Panc1 (cell line): Measurements from ENCODE around the gene PRKCZ. TPM values are rescaled to one million over a fixed set of nuclear protein-coding genes. Genes with fewer than 3 reads are reported as not detected.

Experiments
- ATAC-seq: fragments of 200-7000 bp; cut with Tn5 transposase; 2 replicates; pipeline ENCODE4 v1.9.1; 2020; ENCODE audit warnings: mild to moderate bottlenecking, moderate library complexity
- BruUV-seq: library from RNA; stranded (reverse); fragments of 400-500 nt; replicated peaks from 2 replicates; lab custom pipeline; 2021; lab: Mats Ljungman, UMichigan
- CTCF ChIA-PET: fragments of 300-600 bp; sonication (Branson Sonifier 250); formaldehyde crosslinking; loops from one replicate; lab custom pipeline; 2022; ENCODE audit warnings: antibody characterized with exemption; lab: Charles Lee
- POLR2A ChIA-PET: fragments of 300-600 bp; sonication (Branson Sonifier 250); formaldehyde crosslinking; loops from one replicate; lab custom pipeline; 2022; ENCODE audit warnings: antibody characterized with exemption; lab: Charles Lee
- DNase-seq: peaks from one replicate; pipeline ENCODE4 v3.0.0-alpha.2; 2010; ENCODE audit warnings: low read depth, low spot score
- H3K27ac ChIP-seq: 2 replicates; pipeline ENCODE4 v1.5.1; 2011; ENCODE audit warnings: mild to moderate bottlenecking, low read length, inconsistent platforms
- H3K27me3 ChIP-seq: fragments of 200-500 bp; sonication (Bioruptor generic); 2 replicates; pipeline ENCODE4 v1.6.0; 2014; ENCODE audit warnings: low read length, inconsistent platforms; ENCODE audit not compliant: control insufficient read depth, insufficient read depth
- H3K36me3 ChIP-seq: fragments of 200-500 bp; sonication (Bioruptor generic); 2 replicates; pipeline ENCODE4 v1.5.1; 2014; ENCODE audit warnings: inconsistent platforms, mild to moderate bottlenecking, low read length, moderate library complexity; ENCODE audit not compliant: control insufficient read depth, insufficient read depth
- H3K4me1 ChIP-seq: 2 replicates; pipeline ENCODE4 v1.5.1; 2011; ENCODE audit warnings: inconsistent platforms, mild to moderate bottlenecking, low read length, moderate library complexity; ENCODE audit not compliant: control insufficient read depth, insufficient read depth
- H3K4me3 ChIP-seq, 2 experiments: 2 replicates each; pipeline ENCODE4 v1.5.1; 2011 to 2012; ENCODE audit warnings: low read depth in 2 of 2, low read length in 2 of 2, mild to moderate bottlenecking in 2 of 2, inconsistent platforms in 1 of 2, moderate library complexity in 1 of 2
- H3K9me3 ChIP-seq: fragments of 200-500 bp; sonication (Bioruptor generic); 2 replicates; pipeline ENCODE4 v1.5.1; 2014; ENCODE audit warnings: low read depth, mild to moderate bottlenecking, inconsistent platforms, low read length, moderate library complexity; ENCODE audit not compliant: control insufficient read depth, insufficient read depth
- CTCF ChIP-seq: fragments of 450-650 bp; IDR thresholded peaks from 2 replicates; pipeline ENCODE4 v1.5.1; 2017; ENCODE audit warnings: mild to moderate bottlenecking
- POLR2AphosphoS5 ChIP-seq: IDR thresholded peaks from 2 replicates; pipeline ENCODE4 v1.6.1; 2012; ENCODE audit warnings: mild to moderate bottlenecking, low read depth, low read length, moderate library complexity
- REST ChIP-seq, 2 experiments: IDR thresholded peaks; 2 replicates each; pipeline ENCODE4 v1.6.1; 2011 to 2012; ENCODE audit warnings: low read depth in 2 of 2, control low read depth in 1 of 2, low read length in 1 of 2, mild to moderate bottlenecking in 1 of 2, moderate library complexity in 1 of 2; ENCODE audit not compliant: insufficient read depth in 1 of 2
- SIN3A ChIP-seq: IDR thresholded peaks from 2 replicates; pipeline ENCODE4 v1.6.1; 2012; ENCODE audit warnings: low read depth, mild to moderate bottlenecking, low read length, moderate library complexity, borderline replicate concordance; ENCODE audit not compliant: insufficient read depth
- TCF7L2 ChIP-seq: IDR thresholded peaks from 2 replicates; pipeline ENCODE4 v1.6.1; 2011; ENCODE audit warnings: mild to moderate bottlenecking, low read depth, low read length, inconsistent platforms
- in situ Hi-C: cut with HindIII; loops from 2 replicates; pipeline ENCODE4 v1.10.0; 2016; ENCODE audit warnings: low sequenced_read_pairs, low pct_unique_long_range_greater_than_20kb
- intact Hi-C: fragments of 100-400 bp; cut with micrococcal nuclease; formaldehyde crosslinking; loops from one replicate; pipeline ENCODE4 v1.10.0; 2022; ENCODE audit not compliant: unreplicated experiment
- total RNA-seq: library from RNA; stranded (reverse); gene quantifications from one replicate; pipeline ENCODE4 v1.2.1, GENCODE V29; 2021; ENCODE audit not compliant: unreplicated experiment

Gene PRKCZ
- total RNA-seq, 1 experiment from 2014 or later: 26.7 TPM

DNA sequence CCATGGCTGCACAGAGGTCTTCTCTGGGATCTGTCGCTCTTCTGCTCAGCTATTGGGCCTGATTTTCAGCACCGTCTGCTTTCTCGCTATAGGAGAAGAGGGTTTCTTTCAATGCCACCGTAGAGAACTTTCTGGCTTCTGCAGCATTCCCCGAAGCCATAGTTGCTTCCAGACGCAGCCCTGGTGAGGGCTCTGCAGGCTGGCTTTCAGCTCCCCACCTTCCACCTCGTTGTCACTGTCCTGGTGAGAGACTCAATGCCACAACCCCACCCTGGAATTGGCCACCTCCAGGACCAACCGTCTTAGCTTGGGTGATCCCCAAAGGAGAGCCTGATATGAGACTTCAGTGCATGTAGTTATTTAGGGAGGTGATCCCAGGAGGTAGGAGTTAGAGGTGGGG lies 12.0 kb upstream of the PRKCZ start:
- H3K27ac ChIP-seq: no peak overlapping the region
- BruUV-seq: no TSS peak
- no peak for TF ChIP-seq CTCF
- TF ChIP-seq REST (IDR thresholded peaks at IDR 0.05; ENCODE audit: insufficient read depth in 1 of 2, low read depth in 2 of 2, low read length in 1 of 2): no peak
- TF ChIP-seq SIN3A: no peak
- TF ChIP-seq POLR2AphosphoS5: no peak
- no peak for TF ChIP-seq TCF7L2
- no peaks in the 10 kb centered on the region for H3K27me3 ChIP-seq
- CTCF ChIA-PET: no interaction called here
- H3K9me3 ChIP-seq: no peaks in the 10 kb centered on the region
- POLR2A ChIA-PET: no interaction called here
- intact Hi-C loops: no loop called here
- no peaks in the 10 kb centered on the region for H3K36me3 ChIP-seq
- no peak for DNase-seq
- no peak overlapping the region for H3K4me3 ChIP-seq
- in situ Hi-C loops: no loop called here
- no peak for ATAC-seq
- H3K4me1 ChIP-seq: no peaks in the 10 kb centered on the region

DNA sequence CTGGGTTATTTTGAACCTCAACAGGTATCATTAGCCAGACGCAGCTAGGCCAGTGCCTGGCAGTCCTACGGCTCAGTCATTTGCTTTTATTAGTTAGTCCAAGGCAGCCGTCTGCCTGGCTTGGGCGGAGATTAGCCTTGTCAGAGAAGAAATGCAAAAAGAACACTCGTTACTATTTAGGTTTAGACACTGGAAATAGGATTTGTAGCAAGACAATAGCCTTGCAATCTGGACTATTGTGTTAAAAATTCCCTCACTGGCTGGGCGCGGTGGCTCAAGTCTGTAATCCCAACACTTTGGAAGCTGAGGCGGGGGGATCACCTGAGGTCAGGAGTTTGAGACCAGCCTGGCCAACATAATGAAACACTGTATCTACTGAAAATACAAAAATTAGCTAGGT lies 11.0 kb upstream of the PRKCZ start:
- Histone ChIP-seq H3K27me3 (no peaks in the 10 kb centered on the region), H3K27ac (no peak overlapping the region), H3K36me3 (no peaks in the 10 kb centered on the region), H3K9me3 (no peaks in the 10 kb centered on the region), H3K4me1 (no peaks in the 10 kb centered on the region), H3K4me3 (no peak overlapping the region)
- DNase-seq (no peak), ATAC-seq (no peak)
- in situ Hi-C loops (no loop called here), intact Hi-C loops (no loop called here)
- CTCF ChIA-PET: no interaction called here
- POLR2A ChIA-PET: no interaction called here
- TF ChIP-seq SIN3A (no peak), REST (IDR thresholded peaks at IDR 0.05; ENCODE audit: insufficient read depth in 1 of 2, low read depth in 2 of 2, low read length in 1 of 2) (no peak), POLR2AphosphoS5 (no peak), TCF7L2 (no peak), CTCF (no peak)
- no TSS peak for BruUV-seq
